ENCODE results near the gene MLH1.

- TF ChIP-seq POLR2AphosphoS5 (IDR thresholded peaks at IDR 0.05; ENCODE audit: insufficient read depth in 1 of 2, low read depth in 1 of 2) (peak in 1 of 2 donors; percentile 41), POLR2A (IDR thresholded peaks at IDR 0.05) (no peak), CTCF (IDR thresholded peaks at IDR 0.05) (no peak)
These were observed 49.2 kb upstream of the MLH1 start for GRCh38 chr3:36944012-36944640.
